Mesenchymal stem cell (in vitro differentiated cells and primary cell): Measurements from ENCODE around the gene MS4A15.
"Not testable (repeated sequence)": the region's sequence is repeated elsewhere in the genome, so short reads cannot be mapped to it uniquely, and the experiment has no call there.

Source experiments
- DNase-seq: peaks from one replicate; pipeline ENCODE4 v3.0.0-alpha.2; 2013
- H2AFZ ChIP-seq: one replicate; pipeline ENCODE4 v1.6.1; 2013; ENCODE audit warnings: low read depth, mild to moderate bottlenecking, control low read depth, inconsistent platforms, low read length, moderate library complexity
- H2AK5ac ChIP-seq: 2 replicates; pipeline ENCODE4 v1.6.1; 2013; ENCODE audit warnings: low read length, moderate library complexity, mild to moderate bottlenecking, inconsistent platforms; ENCODE audit not compliant: severe bottlenecking
- H2BK120ac ChIP-seq: one replicate; pipeline ENCODE4 v1.6.1; 2013; ENCODE audit warnings: low read depth, mild to moderate bottlenecking, inconsistent platforms, low read length, moderate library complexity
- H2BK12ac ChIP-seq, 2 experiments: one replicate each; pipeline ENCODE4 v1.6.1; 2013; ENCODE audit warnings: inconsistent platforms in 2 of 2, low read length in 2 of 2, mild to moderate bottlenecking in 2 of 2, moderate library complexity in 2 of 2, control low read depth in 1 of 2
- H2BK15ac ChIP-seq: one replicate; pipeline ENCODE4 v1.6.1; 2013; ENCODE audit warnings: mild to moderate bottlenecking, low read depth, inconsistent platforms; ENCODE audit not compliant: poor library complexity, severe bottlenecking
- H2BK5ac ChIP-seq: 2 replicates; pipeline ENCODE4 v1.6.1; 2013; ENCODE audit warnings: low read depth, mild to moderate bottlenecking, low read length, control low read depth, inconsistent platforms; ENCODE audit not compliant: poor library complexity, severe bottlenecking
- H3K14ac ChIP-seq, 2 experiments: one replicate each; pipeline ENCODE4 v1.6.1; 2013; ENCODE audit warnings: inconsistent platforms in 2 of 2, low read length in 2 of 2, control low read depth in 1 of 2, mild to moderate bottlenecking in 1 of 2, moderate library complexity in 1 of 2
- H3K18ac ChIP-seq, 2 experiments: one replicate each; pipeline ENCODE4 v1.6.1; 2013; ENCODE audit warnings: inconsistent platforms in 2 of 2, low read length in 2 of 2, control low read depth in 1 of 2, low read depth in 1 of 2, mild to moderate bottlenecking in 1 of 2
- H3K23ac ChIP-seq, 2 experiments: one replicate each; pipeline ENCODE4 v1.6.1; 2013; ENCODE audit warnings: inconsistent platforms in 2 of 2, low read length in 2 of 2, mild to moderate bottlenecking in 2 of 2, moderate library complexity in 2 of 2, control low read depth in 1 of 2
- H3K27ac ChIP-seq: 2 replicates; pipeline ENCODE4 v1.5.1; 2013; ENCODE audit warnings: mild to moderate bottlenecking, moderate library complexity, low read length, control low read depth, inconsistent platforms; ENCODE audit not compliant: poor library complexity, severe bottlenecking
- H3K27me3 ChIP-seq, 2 experiments: 2 replicates each; pipeline versions ENCODE4 v1.6.1 to v1.7.0; 2013; ENCODE audit warnings: low read length in 2 of 2, mild to moderate bottlenecking in 2 of 2, moderate library complexity in 2 of 2, control low read depth in 1 of 2, inconsistent platforms in 1 of 2; ENCODE audit not compliant: control insufficient read depth in 1 of 2, insufficient read depth in 1 of 2
- H3K36me3 ChIP-seq, 2 experiments: 2 replicates each; pipeline versions ENCODE4 v1.6.1 to v1.7.0; 2013; ENCODE audit warnings: low read length in 2 of 2, control low read depth in 1 of 2, inconsistent platforms in 1 of 2, low read depth in 1 of 2, mild to moderate bottlenecking in 1 of 2; ENCODE audit not compliant: insufficient read depth in 2 of 2, control insufficient read depth in 1 of 2
- H3K4ac ChIP-seq, 2 experiments: one replicate each; pipeline ENCODE4 v1.6.1; 2013; ENCODE audit warnings: inconsistent platforms in 2 of 2, low read length in 2 of 2, mild to moderate bottlenecking in 2 of 2, moderate library complexity in 2 of 2, control low read depth in 1 of 2, low read depth in 1 of 2
- H3K4me1 ChIP-seq: 2 replicates; pipeline ENCODE4 v1.6.1; 2013; ENCODE audit warnings: low read depth, low read length, control low read depth; ENCODE audit not compliant: control insufficient read depth, insufficient read depth
- H3K4me2 ChIP-seq: 2 replicates; pipeline ENCODE4 v1.6.1; 2013; ENCODE audit warnings: low read length, mild to moderate bottlenecking, inconsistent platforms; ENCODE audit not compliant: poor library complexity, severe bottlenecking
- H3K4me3 ChIP-seq, 2 experiments: 2 replicates each; pipeline versions ENCODE4 v1.5.1 to v1.7.0; 2013; ENCODE audit warnings: low read length in 2 of 2, mild to moderate bottlenecking in 2 of 2, control low read depth in 1 of 2, low read depth in 1 of 2; ENCODE audit not compliant: insufficient read depth in 1 of 2
- H3K79me1 ChIP-seq: replicated peaks from 2 replicates; pipeline ENCODE4 v1.6.1; 2013; ENCODE audit warnings: mild to moderate bottlenecking, control low read depth, low read length, inconsistent platforms; ENCODE audit not compliant: poor library complexity, severe bottlenecking
- H3K9ac ChIP-seq: 2 replicates; pipeline ENCODE4 v1.7.0; 2013; ENCODE audit warnings: mild to moderate bottlenecking, low read length, moderate library complexity
- H3K9me3 ChIP-seq: 2 replicates; pipeline ENCODE4 v1.7.0; 2013; ENCODE audit warnings: mild to moderate bottlenecking, low read length; ENCODE audit not compliant: control insufficient read depth
- H4K8ac ChIP-seq: one replicate; pipeline ENCODE4 v1.6.1; 2013; ENCODE audit warnings: inconsistent platforms, mild to moderate bottlenecking, low read length, moderate library complexity
- H4K91ac ChIP-seq: one replicate; pipeline ENCODE4 v1.6.1; 2013; ENCODE audit warnings: mild to moderate bottlenecking, low read length, inconsistent platforms
- WGBS: methylation state at CpG from one replicate; pipeline ENCODE4 v1.1.7; 2013; ENCODE audit warnings: mixed read lengths; 5-methylcytosine and 5-hydroxymethylcytosine counted together

The MS4A15 gene

DNA sequence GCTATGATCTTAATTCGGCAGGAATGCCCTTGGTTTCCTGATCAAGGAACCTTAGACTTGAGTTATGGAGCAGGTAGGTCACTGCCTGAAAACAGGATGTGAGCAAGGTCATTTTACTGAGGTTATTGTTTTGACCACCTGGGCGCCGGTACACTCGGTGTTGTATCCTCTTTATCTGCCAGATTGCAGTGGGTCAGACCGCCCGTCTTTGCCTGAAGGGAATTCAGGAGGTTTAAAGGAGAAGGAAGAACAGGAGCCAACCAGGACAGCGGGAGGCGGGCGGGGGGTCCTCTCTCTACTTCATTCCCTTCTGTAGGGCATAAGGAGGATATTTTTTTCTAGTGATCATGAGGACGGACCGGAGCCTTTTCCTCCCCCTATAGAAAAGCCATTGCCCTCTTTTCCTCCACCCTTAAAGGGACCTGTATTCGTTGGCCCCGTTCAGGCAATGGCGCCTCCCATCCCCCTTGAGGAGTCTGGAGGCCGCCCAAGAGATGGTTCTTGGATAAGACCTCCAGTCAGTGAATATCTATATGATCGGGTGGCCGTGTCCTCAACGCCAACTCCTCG is 649 bp downstream of the MS4A15 start:
- Histone ChIP-seq H3K23ac (no peak overlapping the region), H2BK5ac (no peak overlapping the region), H2AK5ac (no peak overlapping the region), H3K4me3 (no peak overlapping the region), H4K91ac (no peak overlapping the region), H3K36me3 (no peaks in the 10 kb centered on the region), H2BK15ac (no peak overlapping the region), H3K9me3 (no peaks in the 10 kb centered on the region), H2BK120ac (no peak overlapping the region), H3K27me3 (peaks cover 43 to 76% of the 10 kb centered on the region in 2 experiments), H3K18ac (no peak overlapping the region), H3K4me2 (no peak overlapping the region), H3K14ac (no peak overlapping the region), H3K4ac (no peak overlapping the region), H3K4me1 (no peaks in the 10 kb centered on the region), H4K8ac (no peak overlapping the region), H3K9ac (no peak overlapping the region), H3K79me1 (no peaks in the 10 kb centered on the region), H2AFZ (no peak overlapping the region), H2BK12ac (no peak overlapping the region), H3K27ac (no peak overlapping the region)
- WGBS: 89% methylated on average over 16 of the region's 19 CpGs
- no peak for DNase-seq

GRCh38 chr11:60758671-60759070 is 2.0 kb downstream of the MS4A15 start:
- not testable (repeated sequence) for H3K4me1 ChIP-seq, H2BK12ac ChIP-seq, H3K14ac ChIP-seq, H4K8ac ChIP-seq, DNase-seq, H2AK5ac ChIP-seq, H3K36me3 ChIP-seq, H3K4me3 ChIP-seq, H3K27ac ChIP-seq, H3K4ac ChIP-seq, H4K91ac ChIP-seq, H3K9me3 ChIP-seq, H3K23ac ChIP-seq, H3K18ac ChIP-seq, H3K9ac ChIP-seq, H2BK15ac ChIP-seq, H2BK5ac ChIP-seq, H2BK120ac ChIP-seq, H3K79me1 ChIP-seq, H3K4me2 ChIP-seq, H2AFZ ChIP-seq
- H3K27me3 ChIP-seq: peaks cover 36 to 76% of the 10 kb centered on the region in 2 experiments
- WGBS: 89% methylated on average over 4 of the region's 4 CpGs

DNA sequence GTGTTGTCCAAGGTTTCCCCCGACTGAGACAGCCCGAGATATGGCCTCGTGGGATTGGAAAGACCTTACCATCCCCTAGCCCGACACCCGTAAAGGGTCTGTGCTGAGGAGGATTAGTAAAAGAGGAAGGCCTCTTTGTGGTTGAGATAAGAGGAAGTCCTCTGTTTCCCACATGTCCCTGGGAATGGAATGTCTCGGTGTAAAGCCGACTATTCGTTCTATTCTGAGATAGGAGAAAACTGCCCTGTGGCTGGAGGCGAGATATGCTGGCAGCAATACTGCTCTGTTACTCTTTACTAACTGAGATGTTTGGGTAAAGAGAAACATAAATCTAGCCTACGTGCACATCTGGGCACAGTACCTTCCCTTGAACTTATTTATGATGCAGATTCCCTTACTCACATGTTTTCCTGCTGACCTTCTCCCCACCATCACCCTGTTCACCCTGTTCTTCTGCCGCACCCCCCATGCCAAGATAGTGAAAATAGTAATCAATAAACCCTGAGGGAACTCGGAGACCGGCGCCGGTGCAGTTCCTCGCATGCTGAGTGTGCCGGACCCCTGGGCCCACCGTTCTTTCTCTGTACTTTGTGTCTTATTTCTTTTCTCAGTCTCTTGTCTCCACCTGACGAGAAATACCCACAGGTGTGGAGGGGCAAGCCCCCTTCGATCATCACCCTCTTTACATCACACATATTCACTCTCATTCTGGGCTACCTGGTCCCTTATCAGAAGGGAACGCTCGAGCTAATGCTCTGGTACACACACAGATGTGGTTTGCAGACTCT is 3.0 kb downstream of the MS4A15 start:
- H4K8ac ChIP-seq, H3K27ac ChIP-seq, H3K4me2 ChIP-seq, H3K14ac ChIP-seq, H2BK120ac ChIP-seq, H3K9me3 ChIP-seq, H3K4ac ChIP-seq, DNase-seq, H3K18ac ChIP-seq, H3K4me1 ChIP-seq, H3K23ac ChIP-seq, H3K9ac ChIP-seq, H3K36me3 ChIP-seq, H3K4me3 ChIP-seq, H3K79me1 ChIP-seq, H2AK5ac ChIP-seq, H2BK5ac ChIP-seq, H2AFZ ChIP-seq, H2BK12ac ChIP-seq, H4K91ac ChIP-seq, H2BK15ac ChIP-seq: not testable (repeated sequence)
- 80% methylated on average over 22 of the region's 22 CpGs for WGBS
- H3K27me3 ChIP-seq: peaks cover 36 to 80% of the 10 kb centered on the region in 2 experiments

DNA sequence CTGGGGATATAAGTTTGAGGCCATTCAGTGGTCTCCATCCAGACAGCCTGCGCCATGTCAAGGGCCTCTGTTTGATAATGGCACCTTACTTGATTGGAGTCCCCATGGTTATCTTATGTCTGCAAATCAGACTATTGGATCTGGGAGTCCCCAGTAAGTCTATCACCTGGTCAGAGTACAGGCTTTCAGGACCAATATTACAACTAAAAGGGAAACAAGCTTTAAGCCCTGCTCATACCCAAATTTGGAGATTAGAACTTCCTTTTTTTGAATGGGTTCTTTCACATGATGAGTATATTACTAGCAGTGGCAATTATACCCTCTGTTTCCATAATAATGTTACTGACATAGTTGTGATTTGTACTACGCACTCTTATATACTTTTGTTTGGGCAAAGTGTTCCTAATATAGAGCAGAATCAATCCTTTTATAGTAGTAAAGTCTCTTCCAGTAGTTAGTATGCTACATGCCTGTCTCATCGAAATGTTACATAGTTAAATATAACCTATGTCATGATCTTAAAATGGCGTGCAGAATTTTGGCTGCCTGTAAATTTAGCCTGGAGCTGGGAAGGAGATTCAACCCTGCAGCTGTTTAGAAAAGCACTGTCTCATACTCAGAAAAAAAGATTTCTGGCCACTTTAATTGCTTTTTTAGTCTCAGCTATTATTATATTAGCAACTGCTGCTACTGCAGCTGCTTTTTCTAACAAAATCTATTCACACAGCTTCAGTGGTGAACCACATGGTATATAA is 4.9 kb downstream of the MS4A15 start:
- H2AFZ ChIP-seq: no peak overlapping the region
- no peaks in the 10 kb centered on the region for H3K36me3 ChIP-seq
- no peaks in the 10 kb centered on the region for H3K79me1 ChIP-seq
- no peak overlapping the region for H2BK15ac ChIP-seq
- no peak overlapping the region for H3K18ac ChIP-seq
- no peaks in the 10 kb centered on the region for H3K9me3 ChIP-seq
- H3K4ac ChIP-seq: no peak overlapping the region
- DNase-seq: no peak
- no peak overlapping the region for H4K8ac ChIP-seq
- no peak overlapping the region for H2AK5ac ChIP-seq
- H3K23ac ChIP-seq: no peak overlapping the region
- no peak overlapping the region for H3K27ac ChIP-seq
- no peaks in the 10 kb centered on the region for H3K4me1 ChIP-seq
- no peak overlapping the region for H2BK5ac ChIP-seq
- no peak overlapping the region for H3K4me2 ChIP-seq
- H2BK120ac ChIP-seq: no peak overlapping the region
- no peak overlapping the region for H3K9ac ChIP-seq
- 96% methylated on average over 2 of the region's 4 CpGs for WGBS
- H3K14ac ChIP-seq: no peak overlapping the region
- H2BK12ac ChIP-seq: no peak overlapping the region
- no peak overlapping the region for H3K4me3 ChIP-seq
- H3K27me3 ChIP-seq: peaks cover 31 to 84% of the 10 kb centered on the region in 2 experiments
- no peak overlapping the region for H4K91ac ChIP-seq
